Skeletal muscle tissue (tissue), 4 donors: ENCODE data around the gene DNMT3A. TPM values are rescaled to one million over a fixed set of nuclear protein-coding genes. Genes with fewer than 3 reads are reported as not detected.
A peak's percentile ranks its signal among the peaks of the same experiment; 100 is the strongest.

Experiments used
- H3K27ac ChIP-seq: one replicate; pipeline ENCODE4 v1.7.0; 2013; ENCODE audit warnings: mild to moderate bottlenecking, low read depth, low read length, inconsistent platforms
- H3K27me3 ChIP-seq, 3 donors: one replicate each; pipeline ENCODE4 v1.7.0; 2013; ENCODE audit warnings: low read length in 3 of 3; ENCODE audit not compliant: control insufficient read depth in 3 of 3, insufficient read depth in 3 of 3
- H3K36me3 ChIP-seq, 3 donors: one replicate each; pipeline ENCODE4 v1.7.0; 2013; ENCODE audit warnings: low read length in 3 of 3; ENCODE audit not compliant: control insufficient read depth in 3 of 3, insufficient read depth in 3 of 3
- H3K4me1 ChIP-seq, 3 donors: one replicate each; pipeline ENCODE4 v1.7.0; 2013; ENCODE audit warnings: low read length in 3 of 3, mild to moderate bottlenecking in 3 of 3; ENCODE audit not compliant: control insufficient read depth in 3 of 3, insufficient read depth in 3 of 3
- H3K4me3 ChIP-seq, 3 donors: one replicate each; pipeline ENCODE4 v1.7.0; 2013; ENCODE audit warnings: low read length in 3 of 3
- H3K9ac ChIP-seq, 3 donors: one replicate each; pipeline ENCODE4 v1.7.0; 2013; ENCODE audit warnings: low read length in 3 of 3, mild to moderate bottlenecking in 3 of 3, moderate library complexity in 2 of 3, low read depth in 1 of 3
- H3K9me3 ChIP-seq, 3 donors: one replicate each; pipeline ENCODE4 v1.7.0; 2013; ENCODE audit warnings: low read length in 3 of 3; ENCODE audit not compliant: control insufficient read depth in 3 of 3
- total RNA-seq: library from RNA; depleted of rRNA; stranded (reverse); fragments of >200 nt; gene quantifications from one replicate; pipeline ENCODE4 v1.2.3, GENCODE V29; 2014
- donor health status: Osteomylitis.

DNMT3A gene
- total RNA-seq, 1 donor from 2014 or later: 62.1 TPM

DNA sequence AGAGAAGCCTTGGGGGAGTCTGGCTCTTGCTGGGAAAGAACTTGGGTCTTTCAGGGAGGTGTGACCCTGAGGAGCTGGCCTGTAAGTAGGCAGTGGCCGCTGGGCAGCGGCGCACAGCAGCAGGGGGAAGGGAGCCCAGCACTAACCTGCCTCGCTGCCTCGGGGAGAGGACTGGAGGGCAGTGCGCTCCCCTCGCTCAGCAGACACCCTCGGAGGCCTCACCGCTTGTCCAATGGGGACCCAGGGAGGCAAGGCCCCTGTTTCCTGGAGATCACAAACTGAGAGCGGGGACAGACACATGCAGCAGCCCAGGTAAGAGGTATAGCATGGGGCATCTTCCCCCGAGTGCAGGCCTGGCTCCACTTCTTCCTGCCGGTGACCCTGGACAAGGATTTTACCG lies 3.3 kb downstream of the DNMT3A start:
- peaks cover 63 to 72% (median 67%) of the 10 kb centered on the region in 3 donors for H3K4me1 ChIP-seq
- H3K27ac ChIP-seq: peak overlapping the region; percentile 88

GRCh38 chr2:25337891-25338290 lies 3.8 kb downstream of the DNMT3A start:
- Histone ChIP-seq H3K27me3 (no peaks in the 10 kb centered on the region), H3K4me3 (no peak overlapping the region), H3K27ac (peak overlapping the region; percentile 88), H3K4me1 (peaks cover 66 to 76% (median 70%) of the 10 kb centered on the region in 3 donors), H3K9me3 (no peaks in the 10 kb centered on the region), H3K36me3 (peaks cover 0 to 4% (median 0%) of the 10 kb centered on the region in 3 donors), H3K9ac (peak overlapping the region in 2 of 3 donors; percentile 22 to 92)

More for the DNA sequence above, 3.3 kb downstream of the DNMT3A start:
- H3K4me3 ChIP-seq: peak overlapping the region in 2 of 3 donors; percentile 24 to 29
- no peaks in the 10 kb centered on the region for H3K9me3 ChIP-seq
- no peaks in the 10 kb centered on the region for H3K27me3 ChIP-seq
- peak overlapping the region; percentile 65 to 92 (median 75) for H3K9ac ChIP-seq
- H3K36me3 ChIP-seq: peaks cover 0 to 4% (median 0%) of the 10 kb centered on the region in 3 donors

GRCh38 chr2:25337276-25337675 lies 4.4 kb downstream of the DNMT3A start:
- Histone ChIP-seq H3K27me3 (no peaks in the 10 kb centered on the region), H3K4me3 (peak overlapping the region in 2 of 3 donors; percentile 1 to 23), H3K9ac (peak overlapping the region in 2 of 3 donors; percentile 22 to 92), H3K27ac (no peak overlapping the region), H3K36me3 (peaks cover 0 to 4% (median 0%) of the 10 kb centered on the region in 3 donors), H3K4me1 (peaks cover 72 to 78% (median 72%) of the 10 kb centered on the region in 3 donors), H3K9me3 (no peaks in the 10 kb centered on the region)

- Histone ChIP-seq H3K9ac (peak overlapping the region in 2 of 3 donors; percentile 54 to 92), H3K9me3 (no peaks in the 10 kb centered on the region), H3K36me3 (peaks cover 0 to 4% (median 2%) of the 10 kb centered on the region in 3 donors), H3K4me1 (peaks cover 79 to 87% (median 81%) of the 10 kb centered on the region in 3 donors), H3K27ac (peak overlapping the region; percentile 85), H3K4me3 (peak overlapping the region in 2 of 3 donors; percentile 10 to 29), H3K27me3 (no peaks in the 10 kb centered on the region)
These were observed 5.3 kb downstream of the DNMT3A start for GRCh38 chr2:25336383-25336841.

GRCh38 chr2:25335971-25336370 lies 5.8 kb downstream of the DNMT3A start:
- Histone ChIP-seq H3K36me3 (peaks cover 0 to 4% (median 3%) of the 10 kb centered on the region in 3 donors), H3K9me3 (no peaks in the 10 kb centered on the region), H3K27ac (peak overlapping the region; percentile 85), H3K4me3 (peak overlapping the region in 1 of 3 donors; percentile 49), H3K4me1 (peaks cover 82 to 91% (median 85%) of the 10 kb centered on the region in 3 donors), H3K9ac (peak overlapping the region; percentile 54 to 92 (median 66)), H3K27me3 (no peaks in the 10 kb centered on the region)

DNA sequence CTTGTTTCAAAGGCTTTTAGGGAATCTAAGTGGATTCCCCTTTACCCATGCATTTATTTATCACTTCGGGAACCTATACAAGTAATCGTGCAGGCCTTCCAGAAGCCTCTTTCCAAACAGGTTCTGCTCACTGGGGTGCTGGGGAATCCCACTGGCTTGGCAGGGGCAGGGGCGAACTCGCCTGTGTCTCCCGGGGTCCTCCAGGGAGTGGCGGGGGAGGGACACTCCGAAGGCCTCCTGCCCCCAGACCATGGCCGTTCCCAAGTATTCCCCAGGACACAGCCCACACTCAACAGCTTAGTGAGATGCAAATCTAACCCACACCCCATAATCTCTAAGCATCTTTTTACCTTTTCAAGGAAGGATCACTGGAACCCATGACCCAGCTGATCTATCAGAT lies 6.5 kb downstream of the DNMT3A start:
- Histone ChIP-seq H3K27ac (peak overlapping the region; percentile 85), H3K4me3 (peak overlapping the region in 1 of 3 donors; percentile 14), H3K9ac (peak overlapping the region; percentile 66 to 92 (median 71)), H3K27me3 (no peaks in the 10 kb centered on the region), H3K9me3 (no peaks in the 10 kb centered on the region), H3K4me1 (peaks cover 87 to 95% (median 92%) of the 10 kb centered on the region in 3 donors), H3K36me3 (peaks cover 0 to 4% (median 3%) of the 10 kb centered on the region in 3 donors)

DNA sequence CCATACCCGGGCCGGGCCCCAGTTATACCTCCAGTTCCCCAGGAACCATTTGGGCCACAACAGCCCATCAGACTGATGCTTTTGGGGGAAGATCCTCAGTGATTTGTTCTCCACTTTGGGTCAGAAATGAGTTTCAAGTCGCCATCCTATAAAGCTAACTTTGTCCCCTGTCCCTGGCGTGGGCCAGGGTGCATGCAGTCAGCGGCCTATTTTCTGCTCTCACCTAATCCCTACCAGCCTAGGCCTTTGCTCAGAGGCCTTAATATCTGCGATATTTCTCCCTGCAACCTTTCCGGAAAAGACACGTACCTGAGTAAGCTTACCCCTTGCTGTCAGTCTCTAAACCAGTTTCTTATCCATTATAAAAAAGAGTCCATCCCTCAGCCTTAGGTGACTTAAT lies 7.2 kb downstream of the DNMT3A start:
- Histone ChIP-seq H3K27ac (peak overlapping the region; percentile 85), H3K4me1 (peaks cover 87 to 95% (median 93%) of the 10 kb centered on the region in 3 donors), H3K9ac (peak overlapping the region; percentile 66 to 92 (median 71)), H3K36me3 (peaks cover 0 to 4% (median 3%) of the 10 kb centered on the region in 3 donors), H3K27me3 (no peaks in the 10 kb centered on the region), H3K4me3 (peak overlapping the region in 1 of 3 donors; percentile 49), H3K9me3 (no peaks in the 10 kb centered on the region)

DNA sequence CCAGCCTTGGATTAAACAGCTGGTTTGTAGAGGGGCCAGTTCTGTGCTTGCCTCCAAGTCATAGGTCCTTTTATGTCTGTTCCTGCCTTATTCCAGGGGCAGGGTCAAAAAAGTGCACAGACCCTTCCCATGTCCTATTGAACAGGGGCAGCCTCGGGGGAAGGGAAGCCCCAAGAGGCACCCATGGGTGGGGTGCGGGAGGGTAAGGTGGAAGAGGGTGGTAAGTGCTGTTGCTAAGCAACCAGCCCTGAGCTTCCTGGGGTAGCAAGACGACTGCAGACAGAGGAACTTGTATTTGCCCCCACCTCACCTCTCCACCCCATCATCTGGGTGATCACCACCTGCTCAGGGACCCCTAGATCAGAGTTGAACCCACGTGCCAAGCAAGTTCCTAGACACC lies 7.7 kb downstream of the DNMT3A start:
- Histone ChIP-seq H3K4me1 (peaks cover 87 to 95% (median 93%) of the 10 kb centered on the region in 3 donors), H3K9ac (peak overlapping the region; percentile 66 to 92 (median 71)), H3K27me3 (no peaks in the 10 kb centered on the region), H3K4me3 (peak overlapping the region in 1 of 3 donors; percentile 49), H3K36me3 (peaks cover 0 to 4% (median 3%) of the 10 kb centered on the region in 3 donors), H3K27ac (peak overlapping the region; percentile 85), H3K9me3 (no peaks in the 10 kb centered on the region)

- Histone ChIP-seq H3K4me3 (peak overlapping the region in 1 of 3 donors; percentile 13), H3K9ac (peak overlapping the region; percentile 34 to 70 (median 51)), H3K9me3 (no peaks in the 10 kb centered on the region), H3K4me1 (peaks cover 80 to 95% (median 92%) of the 10 kb centered on the region in 3 donors), H3K27ac (peak overlapping the region; percentile 85), H3K27me3 (no peaks in the 10 kb centered on the region), H3K36me3 (peaks cover 0 to 3% (median 2%) of the 10 kb centered on the region in 3 donors)
These were observed 9.2 kb downstream of the DNMT3A start for GRCh38 chr2:25332571-25332970.

DNA sequence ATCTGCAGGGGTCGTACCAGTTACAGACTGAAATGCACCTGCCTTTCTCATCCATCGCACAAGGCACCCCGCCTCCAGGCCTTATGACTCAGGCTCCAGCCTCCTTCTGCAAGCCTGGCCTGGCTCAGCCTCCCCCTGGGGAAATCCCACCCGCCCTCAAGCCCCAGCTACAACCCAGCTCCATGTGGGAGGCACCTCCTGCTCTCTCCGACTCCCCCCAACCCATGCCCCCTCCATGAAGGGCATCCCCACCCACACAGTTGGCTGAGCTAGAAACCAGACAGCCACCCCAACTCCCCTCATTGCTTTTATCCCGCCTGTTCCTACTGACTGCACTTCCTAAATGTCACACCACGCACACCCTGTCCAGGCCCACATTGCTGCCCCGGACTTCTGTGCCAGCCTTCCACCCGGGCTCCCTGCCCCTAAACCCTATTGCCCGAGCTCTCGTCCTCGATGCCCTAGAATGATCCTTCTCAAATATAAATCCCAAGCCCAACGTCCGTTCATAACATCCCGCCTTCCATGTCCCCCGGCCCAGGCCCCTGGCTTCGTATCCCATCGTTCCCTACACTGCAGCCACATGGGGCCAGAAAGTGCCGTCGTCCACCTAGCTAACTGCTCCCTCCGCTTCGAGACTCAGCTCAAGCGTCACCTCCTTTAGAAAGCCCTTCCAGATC lies 9.9 kb downstream of the DNMT3A start:
- peak overlapping the region; percentile 85 for H3K27ac ChIP-seq
- peaks cover 0 to 5% (median 0%) of the 10 kb centered on the region in 3 donors for H3K36me3 ChIP-seq
- peaks cover 0 to 3% (median 0%) of the 10 kb centered on the region in 3 donors for H3K9me3 ChIP-seq
- H3K4me1 ChIP-seq: peaks cover 72 to 87% (median 85%) of the 10 kb centered on the region in 3 donors
- H3K9ac ChIP-seq: peak overlapping the region in 2 of 3 donors; percentile 34 to 70
- no peaks in the 10 kb centered on the region for H3K27me3 ChIP-seq
- H3K4me3 ChIP-seq: no peak overlapping the region
